Ramos (cell line): ENCODE measurements around the gene ZCWPW1.
"Not testable (repeated sequence)": the region's sequence is repeated elsewhere in the genome, so short reads cannot be mapped to it uniquely, and the experiment has no call there.

Experiments used
- in situ Hi-C: fragments of 300-500 bp; cut with MboI; formaldehyde crosslinking; loops from one replicate; pipeline ENCODE4 v1.14.3; 2022; ENCODE audit warnings: low sequenced_read_pairs; ENCODE audit not compliant: unreplicated experiment

Gene ZCWPW1

GRCh38 chr7:100407285-100408180 lies 21.0 kb downstream of the ZCWPW1 start:
- in situ Hi-C loops, result loop anchor here (5.0 kb wide), 1 partner anchor 275 kb away; no protein-coding TSS in a partner anchor

- in situ Hi-C loops, result loop anchor here (5.0 kb wide), 1 partner anchor 274 kb away; no protein-coding TSS in a partner anchor
Observed at GRCh38 chr7:100406767-100407166, 21.7 kb downstream of the ZCWPW1 start.

GRCh38 chr7:100402241-100402640 lies 26.3 kb downstream of the ZCWPW1 start:
- in situ Hi-C loops, result no loop called here

GRCh38 chr7:100401811-100402210 lies 26.7 kb downstream of the ZCWPW1 start:
- in situ Hi-C loops, result no loop called here

GRCh38 chr7:100400656-100401055 lies 27.8 kb downstream of the ZCWPW1 start:
- in situ Hi-C loops, result no loop called here

- in situ Hi-C loops, result no loop called here
Observed at GRCh38 chr7:100400041-100400440, 28.5 kb downstream of the ZCWPW1 start.

- in situ Hi-C loops, result no loop called here
Observed at GRCh38 chr7:100398239-100398638, 30.3 kb downstream of the ZCWPW1 start.

GRCh38 chr7:100397315-100398081 lies 31.0 kb downstream of the ZCWPW1 start:
- in situ Hi-C loops, result no loop called here

- in situ Hi-C loops, result no loop called here
Observed at GRCh38 chr7:100396421-100396982, 32.0 kb downstream of the ZCWPW1 start.

GRCh38 chr7:100394077-100394476 lies 34.4 kb downstream of the ZCWPW1 start:
- in situ Hi-C loops, result no loop called here

GRCh38 chr7:100393233-100393905 lies 35.1 kb downstream of the ZCWPW1 start:
- in situ Hi-C loops, result no loop called here

- in situ Hi-C loops, result no loop called here
Observed at GRCh38 chr7:100390286-100391009, 38.1 kb downstream of the ZCWPW1 start.

- in situ Hi-C loops, result no loop called here
Observed at GRCh38 chr7:100389437-100390088, 38.9 kb downstream of the ZCWPW1 start.

GRCh38 chr7:100387695-100388094 lies 40.8 kb downstream of the ZCWPW1 start:
- in situ Hi-C loops, result no loop called here

- in situ Hi-C loops, result no loop called here
Observed at GRCh38 chr7:100386940-100387339, 41.6 kb downstream of the ZCWPW1 start.

GRCh38 chr7:100384628-100385294 lies 43.7 kb downstream of the ZCWPW1 start:
- in situ Hi-C loops, result no loop called here

- in situ Hi-C loops, result not testable (repeated sequence)
Observed at GRCh38 chr7:100382234-100382853, 46.2 kb downstream of the ZCWPW1 start.

GRCh38 chr7:100381531-100382233 lies 46.8 kb downstream of the ZCWPW1 start:
- in situ Hi-C loops, result not testable (repeated sequence)
